Neuronal stem cell (in vitro differentiated cells): ENCODE measurements around the gene USP32.
"Not testable (repeated sequence)": the region's sequence is repeated elsewhere in the genome, so short reads cannot be mapped to it uniquely, and the experiment has no call there.

Experiments used
- DNase-seq: peaks from one replicate; pipeline ENCODE4 v3.0.0-alpha.2; 2013; ENCODE audit warnings: low spot score
- H2AFZ ChIP-seq: one replicate; pipeline ENCODE4 v1.6.1; 2013; ENCODE audit warnings: mild to moderate bottlenecking, low read length, inconsistent platforms
- H2AK5ac ChIP-seq: 2 replicates; pipeline ENCODE4 v1.6.1; 2013; ENCODE audit warnings: low read depth, mild to moderate bottlenecking, inconsistent platforms, low read length, moderate library complexity, mixed read lengths
- H2BK120ac ChIP-seq: 2 replicates; pipeline ENCODE4 v1.6.1; 2013; ENCODE audit warnings: low read depth, mild to moderate bottlenecking, inconsistent platforms, low read length, moderate library complexity, mixed read lengths
- H2BK12ac ChIP-seq: one replicate; pipeline ENCODE4 v1.6.1; 2013; ENCODE audit warnings: low read length, inconsistent platforms
- H2BK15ac ChIP-seq: 2 replicates; pipeline ENCODE4 v1.6.1; 2013; ENCODE audit warnings: mild to moderate bottlenecking, low read length, inconsistent platforms, mixed read lengths
- H2BK5ac ChIP-seq: one replicate; pipeline ENCODE4 v1.6.1; 2013; ENCODE audit warnings: inconsistent platforms, mild to moderate bottlenecking, low read length, moderate library complexity
- H3K14ac ChIP-seq: one replicate; pipeline ENCODE4 v1.6.1; 2013; ENCODE audit warnings: low read length, inconsistent platforms
- H3K18ac ChIP-seq: 2 replicates; pipeline ENCODE4 v1.6.1; 2013; ENCODE audit warnings: low read length, inconsistent platforms
- H3K23ac ChIP-seq: 2 replicates; pipeline ENCODE4 v1.6.1; 2013; ENCODE audit warnings: low read depth, mild to moderate bottlenecking, mixed read lengths, low read length, inconsistent platforms; ENCODE audit not compliant: poor library complexity
- H3K27ac ChIP-seq: replicated peaks from 3 replicates; pipeline ENCODE4 v1.5.1; 2013; ENCODE audit warnings: low read length, inconsistent platforms
- H3K27me3 ChIP-seq, 3 experiments: 2 replicates each; pipeline ENCODE4 v1.6.1; 2013; ENCODE audit warnings: low read length in 3 of 3, mild to moderate bottlenecking in 2 of 3, inconsistent platforms in 1 of 3, low read depth in 1 of 3, mixed read lengths in 1 of 3, moderate library complexity in 1 of 3; ENCODE audit not compliant: control insufficient read depth in 3 of 3, insufficient read depth in 3 of 3
- H3K36me3 ChIP-seq, 2 donors: replicated peaks in 1 of 2; 2 replicates each; pipeline ENCODE4 v1.6.1; 2013; ENCODE audit warnings: low read length in 2 of 2; ENCODE audit not compliant: control insufficient read depth in 2 of 2, insufficient read depth in 2 of 2
- H3K4ac ChIP-seq: 2 replicates; pipeline ENCODE4 v1.6.1; 2013; ENCODE audit warnings: inconsistent platforms, mild to moderate bottlenecking, low read length, moderate library complexity
- H3K4me1 ChIP-seq, 2 donors: 1 replicate in 1 of 2; 2 replicates in 1 of 2; pipeline ENCODE4 v1.6.1; 2013; ENCODE audit warnings: low read length in 2 of 2, low read depth in 1 of 2; ENCODE audit not compliant: control insufficient read depth in 2 of 2, insufficient read depth in 1 of 2
- H3K4me2 ChIP-seq: one replicate; pipeline ENCODE4 v1.6.1; 2013; ENCODE audit warnings: mild to moderate bottlenecking, low read length, inconsistent platforms; ENCODE audit not compliant: insufficient read depth, poor library complexity, severe bottlenecking
- H3K4me3 ChIP-seq, 2 donors: 2 replicates each; pipeline ENCODE4 v1.5.1; 2013; ENCODE audit warnings: low read length in 2 of 2, mild to moderate bottlenecking in 2 of 2, inconsistent platforms in 1 of 2, moderate library complexity in 1 of 2
- H3K79me1 ChIP-seq: one replicate; pipeline ENCODE4 v1.6.1; 2013; ENCODE audit warnings: low read depth, mild to moderate bottlenecking, inconsistent platforms, low read length, moderate library complexity
- H3K9ac ChIP-seq: one replicate; pipeline ENCODE4 v1.6.1; 2013; ENCODE audit warnings: mild to moderate bottlenecking, low read depth, low read length, inconsistent platforms; ENCODE audit not compliant: poor library complexity
- H3K9me3 ChIP-seq, 2 donors: replicated peaks in 1 of 2; 2 replicates each; pipeline versions ENCODE3 to v1.6.1; 2013; ENCODE audit warnings: low read length in 2 of 2, mild to moderate bottlenecking in 2 of 2, inconsistent platforms in 1 of 2, low read depth in 1 of 2, mixed read lengths in 1 of 2, moderate library complexity in 1 of 2; ENCODE audit not compliant: control insufficient read depth in 2 of 2, insufficient read depth in 1 of 2
- H4K8ac ChIP-seq: one replicate; pipeline ENCODE4 v1.6.1; 2013; ENCODE audit warnings: low read depth, mild to moderate bottlenecking, inconsistent platforms, low read length, moderate library complexity
- H4K91ac ChIP-seq: one replicate; pipeline ENCODE4 v1.6.1; 2013; ENCODE audit warnings: low read length, low read depth, mild to moderate bottlenecking, inconsistent platforms; ENCODE audit not compliant: poor library complexity
- WGBS, 2 donors: extraction: QIAGEN DNeasy Blood & Tissue Kit; methylation state at CpG; one replicate each; pipeline ENCODE4 v1.1.7; 2013; ENCODE audit warnings: missing lambda C conversion rate in 2 of 2, mixed read lengths in 1 of 2; ENCODE audit not compliant: insufficient read length in 2 of 2, insufficient replicate concordance in 1 of 2; ENCODE audit errors: extremely low coverage in 2 of 2; 5-methylcytosine and 5-hydroxymethylcytosine counted together

Gene USP32

GRCh38 chr17:60193032-60193431, 198.9 kb downstream of the USP32 start:
- H3K36me3 ChIP-seq = peaks cover 6 to 74% of the 10 kb centered on the region in 2 donors
- DNase-seq = not testable (repeated sequence)

DNA sequence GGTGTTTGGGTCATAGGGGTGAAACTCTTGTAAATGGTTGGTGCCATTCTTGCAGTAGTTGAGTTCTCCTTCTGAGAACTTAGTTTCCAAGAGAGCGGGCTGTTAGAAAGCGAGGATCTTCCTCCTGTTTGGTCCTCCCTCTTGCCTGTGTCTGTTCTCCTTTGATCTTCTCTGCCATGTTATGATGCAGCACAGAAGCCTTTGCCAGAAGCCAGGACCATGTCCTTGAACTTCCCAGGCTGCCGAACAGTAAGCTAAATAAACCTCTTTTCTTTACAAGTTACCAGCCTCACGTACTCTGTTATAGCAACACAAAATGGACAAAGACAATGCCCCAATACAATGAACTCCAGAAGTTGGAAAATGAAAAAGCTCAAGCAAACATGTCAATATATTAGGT, 201.9 kb downstream of the USP32 start:
- not testable (repeated sequence) for DNase-seq, H2BK15ac ChIP-seq, H2BK120ac ChIP-seq, H3K9ac ChIP-seq, H3K14ac ChIP-seq, H2BK5ac ChIP-seq, H2AK5ac ChIP-seq, H3K4me3 ChIP-seq, H3K9me3 ChIP-seq, H3K27ac ChIP-seq, H3K23ac ChIP-seq, H3K4ac ChIP-seq, H2BK12ac ChIP-seq, H3K4me2 ChIP-seq, H3K79me1 ChIP-seq, H4K8ac ChIP-seq, H3K4me1 ChIP-seq, H4K91ac ChIP-seq, H3K27me3 ChIP-seq, H3K18ac ChIP-seq, H2AFZ ChIP-seq
- no CpG with 5 or more reads among the region's 4 CpGs for WGBS, 2 donors
- H3K36me3 ChIP-seq = peaks cover 4 to 77% of the 10 kb centered on the region in 2 donors

More at GRCh38 chr17:60193032-60193431, 198.9 kb downstream of the USP32 start:
- not testable (repeated sequence) for H2AK5ac ChIP-seq, H2AFZ ChIP-seq, H3K9ac ChIP-seq, H4K91ac ChIP-seq, H3K27me3 ChIP-seq, H3K27ac ChIP-seq, H3K4me2 ChIP-seq, H2BK5ac ChIP-seq, H3K14ac ChIP-seq, H2BK12ac ChIP-seq, H3K9me3 ChIP-seq, H2BK120ac ChIP-seq, H3K4ac ChIP-seq, H3K18ac ChIP-seq, H3K23ac ChIP-seq, H3K4me3 ChIP-seq, H4K8ac ChIP-seq, H3K79me1 ChIP-seq, H2BK15ac ChIP-seq, H3K4me1 ChIP-seq
- no CpG with 5 or more reads among the region's 3 CpGs for WGBS, 2 donors

- Histone ChIP-seq H2BK5ac (no peak overlapping the region), H3K79me1 (no peaks in the 10 kb centered on the region), H2BK12ac (no peak overlapping the region), H3K9ac (no peak overlapping the region), H2BK120ac (no peak overlapping the region), H3K4me1 (no peaks in the 10 kb centered on the region), H3K4me3 (no peak overlapping the region), H4K8ac (no peak overlapping the region), H2AK5ac (no peak overlapping the region), H3K14ac (no peak overlapping the region), H3K36me3 (peaks cover 4 to 75% of the 10 kb centered on the region in 2 donors), H2AFZ (no peak overlapping the region), H3K27ac (no peak overlapping the region), H3K18ac (no peak overlapping the region), H3K9me3 (no peaks in the 10 kb centered on the region), H3K27me3 (no peaks in the 10 kb centered on the region), H4K91ac (no peak overlapping the region), H3K23ac (no peak overlapping the region), H3K4ac (no peak overlapping the region), H3K4me2 (no peak overlapping the region), H2BK15ac (no peak overlapping the region)
- WGBS, 2 donors = no CpG with 5 or more reads among the region's 4 CpGs
- no peak for DNase-seq
Observed at GRCh38 chr17:60188759-60189158, 203.2 kb downstream of the USP32 start.

GRCh38 chr17:60186846-60187745, 204.8 kb downstream of the USP32 start:
- not testable (repeated sequence) for H2BK12ac ChIP-seq, H2AFZ ChIP-seq, H3K18ac ChIP-seq, H3K14ac ChIP-seq, H4K8ac ChIP-seq, H3K27me3 ChIP-seq, H3K9me3 ChIP-seq, H3K27ac ChIP-seq, H3K4me3 ChIP-seq, H2AK5ac ChIP-seq, H2BK5ac ChIP-seq, H3K23ac ChIP-seq, H2BK15ac ChIP-seq, H2BK120ac ChIP-seq, H3K4me2 ChIP-seq, H3K4ac ChIP-seq, H3K9ac ChIP-seq, H3K79me1 ChIP-seq, H4K91ac ChIP-seq, H3K4me1 ChIP-seq, DNase-seq
- WGBS, 2 donors = no CpG with 5 or more reads among the region's 7 CpGs
- H3K36me3 ChIP-seq = peaks cover 9 to 71% of the 10 kb centered on the region in 2 donors
